ENCODE data around the gene SLC24A3.

Gene SLC24A3

DNA sequence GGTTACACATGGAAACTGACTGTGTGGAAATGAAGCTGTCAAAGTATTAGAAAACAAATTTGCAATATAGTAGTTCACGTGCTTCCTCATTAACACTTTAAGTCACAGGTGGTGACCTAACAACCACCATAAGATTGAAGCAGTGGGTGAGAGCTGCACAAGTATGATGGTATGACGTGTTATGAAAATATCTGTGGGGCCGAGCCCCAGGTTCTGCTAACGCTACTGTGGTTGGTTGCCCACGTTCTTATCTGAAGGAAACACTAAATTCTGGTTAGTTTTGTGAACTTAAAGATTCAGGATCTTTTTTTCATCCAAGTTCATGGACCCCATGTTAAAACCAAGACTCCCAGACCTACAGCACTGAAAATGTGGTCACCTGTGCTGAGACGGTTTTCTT lies 302.6 kb downstream of the SLC24A3 start:
- no peak for DNase-seq

DNA sequence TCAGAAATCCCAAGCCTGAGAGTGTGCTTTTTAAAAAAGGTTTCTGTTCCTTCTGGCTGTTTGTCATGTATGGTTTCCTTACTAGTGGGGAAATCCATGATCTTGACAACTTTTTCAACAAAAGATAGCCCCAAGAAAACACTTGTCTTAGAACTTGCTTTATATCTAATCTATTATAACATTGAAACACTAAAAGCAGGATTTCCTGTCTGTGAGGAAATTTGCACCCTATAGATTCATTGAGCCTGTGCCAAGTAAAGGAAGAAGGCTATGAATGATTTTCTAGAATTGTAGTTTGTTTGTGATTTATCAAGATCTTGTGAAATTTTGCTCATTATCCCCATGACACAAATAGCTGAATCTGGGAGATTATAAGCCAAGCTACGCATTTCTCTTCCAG lies 307.0 kb downstream of the SLC24A3 start:
- DNase-seq: no peak

DNA sequence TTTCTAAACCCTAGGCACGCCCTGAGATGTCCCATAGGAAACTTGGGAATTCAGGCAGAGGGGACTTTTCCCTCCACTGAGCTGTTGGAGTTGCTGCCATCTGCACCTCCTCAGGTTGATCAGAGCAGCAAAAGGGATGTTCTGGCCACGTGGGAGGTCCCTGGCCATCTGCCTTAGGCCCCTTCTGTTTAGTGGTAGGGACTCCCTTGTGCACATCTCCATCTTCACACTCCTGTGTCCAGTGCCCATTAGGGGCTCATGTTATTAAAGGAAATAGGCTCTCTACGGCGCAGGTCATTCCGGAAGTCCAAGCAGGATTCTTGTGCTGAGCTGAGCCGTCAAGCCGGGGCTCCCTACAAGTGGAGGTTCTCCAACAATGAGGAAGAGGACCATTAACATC lies 307.8 kb downstream of the SLC24A3 start:
- no peak for DNase-seq

DNA sequence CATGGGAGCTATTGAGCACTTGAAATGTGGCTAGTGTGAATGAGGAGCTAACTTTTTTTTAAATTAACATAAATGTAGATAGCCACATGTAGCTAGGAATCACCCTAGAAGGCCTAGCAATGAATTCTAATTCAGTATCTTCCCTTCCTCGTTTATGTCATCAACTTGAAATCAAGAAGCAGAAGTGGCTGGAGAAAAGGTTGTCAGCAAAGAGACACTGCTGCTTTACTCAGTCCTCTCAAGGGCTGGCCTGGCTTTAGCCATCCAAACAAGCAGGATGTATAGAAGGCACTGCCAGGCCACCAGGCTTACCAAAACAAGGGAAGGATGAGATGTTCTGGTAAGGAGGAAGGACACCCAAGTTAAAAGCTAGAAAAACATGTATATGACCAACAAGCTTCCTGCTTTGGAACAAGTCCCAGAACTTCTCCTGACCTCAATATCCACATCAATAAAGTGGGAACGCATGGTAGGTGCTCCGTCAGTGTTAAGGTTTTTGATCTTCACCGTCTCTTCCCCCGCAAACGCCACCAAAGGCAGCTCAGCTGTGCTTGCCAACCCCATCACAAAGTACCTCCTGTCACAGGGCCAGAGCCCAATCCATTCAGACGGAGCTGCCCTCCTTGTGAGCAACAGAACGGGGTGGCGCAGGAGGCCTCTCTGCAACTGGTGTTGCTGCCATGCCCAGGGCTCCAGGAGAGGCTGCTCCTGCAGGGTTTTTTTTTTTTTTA lies 309.8 kb downstream of the SLC24A3 start:
- no peak for DNase-seq

GRCh38 chr20:19522836-19523590 lies 310.6 kb downstream of the SLC24A3 start:
- DNase-seq: no peak

DNA sequence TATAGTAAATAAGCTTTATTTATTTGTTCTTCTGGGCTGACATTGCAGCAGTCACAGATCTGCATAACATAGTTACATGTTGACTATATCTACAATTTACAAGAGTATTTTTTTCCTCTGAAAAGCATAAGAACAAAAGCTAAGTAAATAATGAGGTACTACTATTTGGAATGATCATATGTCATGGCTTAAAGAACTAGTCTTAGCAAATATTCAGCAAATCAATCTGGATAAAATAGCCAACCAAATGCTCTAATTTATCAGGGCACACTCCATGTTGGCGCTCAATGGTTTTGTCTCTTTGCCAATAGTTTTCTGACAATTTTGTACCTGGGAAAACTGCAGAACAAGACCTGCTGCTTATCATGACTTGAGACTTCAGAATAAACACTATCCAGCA lies 312.2 kb downstream of the SLC24A3 start:
- DNase-seq: no peak

DNA sequence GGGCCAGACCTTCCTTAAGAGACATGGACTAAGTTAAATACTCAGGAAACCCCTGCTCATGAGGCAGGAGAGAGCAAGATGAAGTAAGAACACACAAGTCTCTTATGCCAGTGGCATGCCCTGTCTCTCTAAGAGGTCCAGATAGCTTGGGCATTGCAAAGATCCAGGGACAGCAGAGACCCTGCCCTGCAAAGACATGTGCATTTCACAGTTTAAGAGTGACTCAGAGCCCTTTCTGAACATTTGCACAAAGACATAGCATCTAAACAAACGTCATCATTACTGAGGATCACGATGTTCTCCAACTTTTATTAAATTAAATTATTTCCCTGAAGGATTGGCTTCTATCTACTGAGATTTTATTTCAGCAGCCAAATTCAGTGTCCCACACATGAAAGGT lies 315.1 kb downstream of the SLC24A3 start:
- DNase-seq: no peak

DNA sequence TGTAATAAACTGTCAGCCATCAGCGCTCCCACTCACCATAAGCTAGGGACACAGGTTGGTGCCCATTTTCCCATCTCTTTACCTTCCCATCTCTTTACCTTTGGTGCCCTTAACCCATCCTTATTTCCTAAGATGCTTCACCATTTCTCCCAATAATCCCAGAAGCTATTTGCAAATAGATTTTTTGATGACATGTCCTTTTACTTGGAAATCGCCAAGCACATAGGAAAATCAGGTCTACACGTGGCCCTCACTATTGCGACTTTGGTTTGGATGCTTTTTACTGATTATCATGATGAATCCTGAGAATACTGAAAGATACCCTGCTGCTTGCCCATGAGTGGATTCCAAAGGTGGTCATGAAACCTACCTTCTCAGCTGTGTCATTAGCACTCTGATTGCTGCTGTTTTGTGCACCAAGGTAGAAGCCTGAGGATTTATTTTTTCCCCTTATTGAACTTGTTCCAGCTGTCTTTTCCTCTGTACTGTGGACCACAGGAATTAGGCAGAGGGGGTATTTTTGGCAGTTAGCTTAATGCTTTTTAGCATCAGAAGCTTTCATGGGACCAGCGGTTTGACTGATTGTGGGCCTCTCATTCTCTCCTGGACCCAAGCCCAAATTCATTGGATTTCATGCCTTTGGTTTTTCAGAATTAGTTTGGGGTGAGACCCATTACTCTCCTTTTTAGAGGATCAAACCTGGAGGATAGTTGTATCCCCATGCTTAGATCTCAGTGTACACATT lies 316.0 kb downstream of the SLC24A3 start:
- no peak for DNase-seq

- no peak for DNase-seq
Measured at GRCh38 chr20:19530006-19530405, 317.6 kb downstream of the SLC24A3 start.

DNA sequence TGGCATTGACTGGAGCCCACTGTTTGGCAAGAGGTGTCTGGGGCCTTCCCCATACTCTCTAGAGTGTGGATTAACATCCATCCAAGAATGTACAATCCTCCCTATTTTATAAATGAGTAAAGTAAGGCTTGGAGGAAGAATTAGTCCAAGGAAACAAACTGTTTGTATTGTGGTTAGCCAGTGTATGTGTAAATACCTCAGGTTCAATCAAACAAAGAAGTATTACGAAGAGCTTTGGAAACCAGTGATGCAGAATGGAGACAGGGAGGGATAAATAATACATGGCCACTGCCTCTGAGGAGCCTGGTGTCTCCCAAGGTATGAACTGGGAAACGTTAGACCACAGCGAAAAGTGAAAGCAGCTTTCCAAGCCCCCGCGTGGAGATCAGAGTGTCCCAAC lies 319.0 kb downstream of the SLC24A3 start:
- DNase-seq: no peak

GRCh38 chr20:19538556-19538955 lies 326.1 kb downstream of the SLC24A3 start:
- DNase-seq: no peak

- no peak for DNase-seq
Measured at GRCh38 chr20:19539191-19539590, 326.7 kb downstream of the SLC24A3 start.

- no peak for DNase-seq
Measured at GRCh38 chr20:19540392-19540791, 327.9 kb downstream of the SLC24A3 start.

DNA sequence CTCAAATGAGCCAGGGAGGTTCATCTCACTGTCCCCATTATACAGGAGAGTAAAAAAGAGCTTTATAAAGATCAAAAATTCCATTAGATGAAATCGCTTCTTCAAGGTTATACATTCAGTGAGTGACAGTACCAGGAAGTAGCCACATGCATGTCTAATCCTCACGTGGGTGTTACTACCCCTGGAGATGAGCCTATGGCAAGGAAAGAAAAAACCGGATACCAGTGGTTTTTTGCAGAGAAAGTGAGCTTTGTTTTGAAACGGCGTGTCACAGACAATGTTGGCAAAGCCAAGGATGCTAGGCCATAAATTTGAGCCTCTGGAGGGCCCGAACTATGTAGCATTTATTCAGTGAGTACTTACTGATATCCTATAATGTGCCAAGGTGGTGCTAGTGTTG lies 330.7 kb downstream of the SLC24A3 start:
- no peak for DNase-seq

GRCh38 chr20:19544684-19545083 lies 332.2 kb downstream of the SLC24A3 start:
- no peak for DNase-seq

GRCh38 chr20:19546648-19547047 lies 334.2 kb downstream of the SLC24A3 start:
- no peak for DNase-seq

DNA sequence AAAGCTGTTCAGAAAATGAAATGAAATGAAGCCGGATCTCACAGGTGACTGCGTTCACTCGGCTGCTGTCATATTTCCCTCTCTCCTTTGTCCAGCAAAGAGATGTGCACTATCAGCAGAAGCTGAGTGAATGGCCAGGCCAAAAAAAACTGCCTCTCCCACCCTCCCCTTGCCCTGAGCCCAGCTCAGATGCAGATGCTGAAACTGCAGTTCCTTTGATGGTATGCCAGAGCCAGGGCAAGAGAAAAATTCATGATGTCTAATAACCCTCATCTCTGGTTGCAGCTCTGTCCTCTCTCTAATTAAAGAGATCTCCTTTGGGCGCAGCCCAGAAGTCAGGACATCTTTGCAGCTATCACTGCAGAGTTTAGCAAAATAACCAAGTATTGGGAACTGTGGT lies 335.1 kb downstream of the SLC24A3 start:
- DNase-seq: no peak

GRCh38 chr20:19549896-19550295 lies 337.5 kb downstream of the SLC24A3 start:
- no peak for DNase-seq

DNA sequence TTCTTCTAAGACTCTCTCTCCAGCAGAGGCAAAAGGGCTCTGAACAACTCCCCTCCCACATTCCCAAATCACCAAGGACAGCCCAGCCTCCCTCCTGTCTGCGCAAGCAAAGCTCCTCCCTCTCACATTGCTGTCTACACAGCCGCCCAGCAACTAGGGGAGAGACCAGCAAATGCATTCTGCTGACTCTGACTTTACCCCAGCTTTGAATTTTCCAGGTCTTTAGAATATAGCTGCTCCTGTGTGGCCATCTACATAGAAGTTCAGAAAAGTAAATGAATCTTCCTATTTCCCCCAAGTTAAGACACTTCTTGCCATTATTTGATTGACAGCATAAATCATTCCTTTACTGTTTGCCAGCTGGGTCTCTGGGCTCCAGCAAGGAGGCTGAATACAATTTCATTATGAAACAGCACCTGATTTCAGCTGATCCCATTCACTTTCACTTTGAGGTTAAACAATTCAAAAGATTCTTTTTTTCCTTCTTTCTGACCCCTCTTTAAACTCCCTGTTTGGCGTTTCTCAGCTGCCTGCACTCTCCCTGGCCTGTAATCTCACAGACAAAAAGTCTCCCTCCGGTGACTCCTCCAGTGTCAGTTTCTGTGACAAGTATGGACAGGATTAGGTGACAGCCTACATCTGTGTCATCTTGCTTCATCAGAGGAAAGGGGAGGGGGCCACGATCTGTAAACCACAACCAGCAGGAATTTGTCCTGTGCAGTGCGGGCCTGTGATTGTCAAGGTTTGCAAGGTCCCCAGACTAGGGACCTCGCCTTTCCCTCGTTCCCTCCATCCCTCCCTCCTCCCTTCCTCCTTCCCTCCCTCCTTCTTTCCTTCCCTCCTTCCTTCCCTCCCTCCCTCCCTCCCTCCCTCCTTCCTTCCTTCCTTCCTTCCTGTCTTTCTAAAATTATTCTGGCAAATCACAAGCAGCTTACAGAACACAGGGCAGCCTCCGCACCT lies 340.1 kb downstream of the SLC24A3 start:
- DNase-seq: no peak

- DNase-seq: no peak
Measured at GRCh38 chr20:19554666-19555065, 342.2 kb downstream of the SLC24A3 start.

GRCh38 chr20:19555726-19556125 lies 343.3 kb downstream of the SLC24A3 start:
- DNase-seq: no peak

DNA sequence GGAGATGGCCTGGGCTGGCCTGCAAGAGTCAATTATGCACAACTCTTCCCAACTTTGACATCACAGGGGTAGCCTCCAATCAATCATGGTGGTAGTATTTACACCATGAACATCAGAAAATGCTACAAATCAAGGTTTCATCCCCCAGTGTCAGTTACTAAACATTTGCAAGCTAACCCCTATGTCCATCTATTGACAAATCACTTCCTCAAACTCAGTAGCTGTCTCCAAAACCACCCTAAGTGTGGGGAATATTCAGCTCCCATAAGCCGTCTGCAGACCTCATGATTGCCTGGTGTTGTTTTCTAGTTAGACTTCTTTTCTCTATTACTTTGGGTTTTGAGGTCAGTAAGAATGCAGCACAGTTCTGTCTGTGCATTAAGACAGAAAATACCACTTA lies 344.8 kb downstream of the SLC24A3 start:
- DNase-seq: no peak

All from activated CD4-positive, alpha-beta T cell treated with anti-CD3 and anti-CD28 coated beads for 1 hour (primary cell).